GM18498 (cell line): ENCODE measurements around the gene RNF13.
"Not testable (repeated sequence)": the region's sequence is repeated elsewhere in the genome, so short reads cannot be mapped to it uniquely, and the experiment has no call there.

Experiments
- ATAC-seq: cut with Tn5 transposase; IDR thresholded peaks from one replicate; pipeline ENCODE4 v1.9.1; 2021; ENCODE audit warnings: mild to moderate bottlenecking, moderate library complexity; ENCODE audit not compliant: unreplicated experiment

The RNF13 gene

GRCh38 chr3:149800693-149801092 lies 12.3 kb upstream of the RNF13 start:
- ATAC-seq, result no peak

- ATAC-seq, result no peak
Observed at GRCh38 chr3:149801195-149801594, 11.8 kb upstream of the RNF13 start.

- no peak for ATAC-seq
Observed at GRCh38 chr3:149801639-149802038, 11.4 kb upstream of the RNF13 start.

- no peak for ATAC-seq
Observed at GRCh38 chr3:149806171-149806778, 6.7 kb upstream of the RNF13 start.

GRCh38 chr3:149808209-149808829 lies 4.7 kb upstream of the RNF13 start:
- ATAC-seq, result no peak

GRCh38 chr3:149809699-149810098 lies 3.3 kb upstream of the RNF13 start:
- ATAC-seq, result no peak

GRCh38 chr3:149810846-149811245 lies 2.2 kb upstream of the RNF13 start:
- no peak for ATAC-seq

- no peak for ATAC-seq
Observed at GRCh38 chr3:149812165-149812605, 830 bp upstream of the RNF13 start.

- peak; percentile 26 for ATAC-seq
Observed at GRCh38 chr3:149813367-149814281, 609 bp downstream of the RNF13 start.

GRCh38 chr3:149815321-149815720 lies 2.3 kb downstream of the RNF13 start:
- no peak for ATAC-seq

- no peak for ATAC-seq
Observed at GRCh38 chr3:149815728-149816127, 2.7 kb downstream of the RNF13 start.

- no peak for ATAC-seq
Observed at GRCh38 chr3:149816311-149816710, 3.3 kb downstream of the RNF13 start.

- ATAC-seq, result no peak
Observed at GRCh38 chr3:149816986-149817385, 4.0 kb downstream of the RNF13 start.

- no peak for ATAC-seq
Observed at GRCh38 chr3:149819432-149819831, 6.4 kb downstream of the RNF13 start.

GRCh38 chr3:149820183-149820582 lies 7.2 kb downstream of the RNF13 start:
- ATAC-seq, result no peak

- ATAC-seq, result no peak
Observed at GRCh38 chr3:149826636-149827035, 13.6 kb downstream of the RNF13 start.

- ATAC-seq, result no peak
Observed at GRCh38 chr3:149828390-149828789, 15.4 kb downstream of the RNF13 start.

- ATAC-seq, result not testable (repeated sequence)
Observed at GRCh38 chr3:149829631-149830030, 16.6 kb downstream of the RNF13 start.

GRCh38 chr3:149830902-149831301 lies 17.9 kb downstream of the RNF13 start:
- no peak for ATAC-seq

- ATAC-seq, result no peak
Observed at GRCh38 chr3:149831321-149831720, 18.3 kb downstream of the RNF13 start.

- no peak for ATAC-seq
Observed at GRCh38 chr3:149832086-149832485, 19.1 kb downstream of the RNF13 start.

- no peak for ATAC-seq
Observed at GRCh38 chr3:149833241-149833640, 20.2 kb downstream of the RNF13 start.
